Measurements from ENCODE around the gene HOXC10.

Gene HOXC10

GRCh38 chr12:53961025-53961761, 23.8 kb upstream of the HOXC10 start:
- in situ Hi-C loops (cut with MboI; ENCODE audit: low pct_unique_long_range_greater_than_20kb, low sequenced_read_pairs) = no loop called here
- DNase-seq = no peak

DNA sequence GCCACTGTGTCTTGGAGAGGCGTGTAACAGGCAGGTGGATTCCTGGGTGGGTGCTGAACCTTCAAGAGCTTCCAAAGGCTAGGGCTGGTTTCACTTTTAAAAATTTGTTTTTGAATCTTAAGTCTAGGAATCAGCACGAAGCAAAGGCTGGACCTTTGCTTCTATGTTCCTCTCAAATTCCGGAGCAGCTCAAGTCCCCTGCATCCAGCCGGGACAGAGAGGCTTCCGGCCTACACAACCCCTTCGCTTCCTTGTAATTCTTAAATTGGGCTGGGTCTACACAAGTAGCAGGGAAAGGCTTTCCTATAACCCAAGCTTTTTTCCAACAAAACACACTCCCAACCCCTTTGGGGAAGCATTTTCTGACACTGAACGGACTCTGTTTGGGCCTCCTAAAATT, 21.9 kb upstream of the HOXC10 start:
- no peak for DNase-seq
- in situ Hi-C loops (cut with MboI; ENCODE audit: low pct_unique_long_range_greater_than_20kb, low sequenced_read_pairs) = no loop called here

- in situ Hi-C loops (cut with MboI; ENCODE audit: low pct_unique_long_range_greater_than_20kb, low sequenced_read_pairs) = no loop called here
- DNase-seq = no peak
Measured at GRCh38 chr12:53963434-53964314, 21.3 kb upstream of the HOXC10 start.

- DNase-seq = no peak
Measured at GRCh38 chr12:53964315-53964713, 20.6 kb upstream of the HOXC10 start.

DNA sequence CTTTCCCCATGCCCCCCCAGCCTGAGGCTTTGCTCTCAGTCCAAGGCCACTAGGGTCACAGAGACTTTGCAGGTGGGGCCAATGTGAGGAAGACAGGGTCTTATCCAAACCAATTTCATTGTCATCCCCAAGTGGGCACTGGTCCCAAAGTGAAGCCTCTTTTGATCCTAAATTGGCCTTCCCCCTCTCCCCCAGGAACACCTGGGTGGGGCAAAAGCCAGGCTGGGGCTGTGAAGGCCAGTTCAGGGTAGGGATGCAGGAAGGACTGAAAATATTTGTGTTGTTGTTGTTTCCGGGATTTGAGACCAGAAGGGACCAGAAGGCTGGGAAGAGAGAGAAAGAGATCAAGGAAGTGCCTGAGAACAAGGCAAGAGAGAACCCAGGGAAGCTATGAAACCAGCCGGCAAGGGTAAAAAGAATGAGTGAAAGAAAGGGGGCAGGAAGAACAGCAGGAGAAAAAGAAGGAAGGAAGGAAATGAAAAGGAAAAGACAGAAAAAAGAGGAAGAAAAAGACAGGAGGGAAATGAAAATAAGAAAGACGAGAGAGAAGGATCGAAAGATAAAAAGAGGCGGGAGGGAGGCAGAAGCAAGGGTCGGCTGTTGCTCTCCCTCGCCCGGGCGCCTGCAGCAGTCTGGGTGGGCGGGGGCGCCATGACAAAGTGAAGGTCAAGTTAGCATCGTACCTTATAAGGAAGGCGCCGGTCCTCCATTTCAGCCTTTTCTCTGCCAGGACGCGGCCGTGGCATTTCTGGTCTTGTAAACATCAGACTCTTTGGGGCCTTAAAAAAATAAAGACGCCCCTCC, 19.5 kb upstream of the HOXC10 start:
- DNase-seq = no peak

More at GRCh38 chr12:53964315-53964713, 20.6 kb upstream of the HOXC10 start:
- in situ Hi-C loops (cut with MboI; ENCODE audit: low pct_unique_long_range_greater_than_20kb, low sequenced_read_pairs) = no loop called here

GRCh38 chr12:53966085-53966384, 18.9 kb upstream of the HOXC10 start:
- in situ Hi-C loops (cut with MboI; ENCODE audit: low pct_unique_long_range_greater_than_20kb, low sequenced_read_pairs) = no loop called here
- DNase-seq = no peak

More for the DNA sequence above, 19.5 kb upstream of the HOXC10 start:
- in situ Hi-C loops (cut with MboI; ENCODE audit: low pct_unique_long_range_greater_than_20kb, low sequenced_read_pairs) = no loop called here

- in situ Hi-C loops (cut with MboI; ENCODE audit: low pct_unique_long_range_greater_than_20kb, low sequenced_read_pairs) = no loop called here
- no peak for DNase-seq
Measured at GRCh38 chr12:53966385-53967133, 18.4 kb upstream of the HOXC10 start.

- in situ Hi-C loops (cut with MboI; ENCODE audit: low pct_unique_long_range_greater_than_20kb, low sequenced_read_pairs) = no loop called here
- no peak for DNase-seq
Measured at GRCh38 chr12:53967421-53967925, 17.5 kb upstream of the HOXC10 start.

DNA sequence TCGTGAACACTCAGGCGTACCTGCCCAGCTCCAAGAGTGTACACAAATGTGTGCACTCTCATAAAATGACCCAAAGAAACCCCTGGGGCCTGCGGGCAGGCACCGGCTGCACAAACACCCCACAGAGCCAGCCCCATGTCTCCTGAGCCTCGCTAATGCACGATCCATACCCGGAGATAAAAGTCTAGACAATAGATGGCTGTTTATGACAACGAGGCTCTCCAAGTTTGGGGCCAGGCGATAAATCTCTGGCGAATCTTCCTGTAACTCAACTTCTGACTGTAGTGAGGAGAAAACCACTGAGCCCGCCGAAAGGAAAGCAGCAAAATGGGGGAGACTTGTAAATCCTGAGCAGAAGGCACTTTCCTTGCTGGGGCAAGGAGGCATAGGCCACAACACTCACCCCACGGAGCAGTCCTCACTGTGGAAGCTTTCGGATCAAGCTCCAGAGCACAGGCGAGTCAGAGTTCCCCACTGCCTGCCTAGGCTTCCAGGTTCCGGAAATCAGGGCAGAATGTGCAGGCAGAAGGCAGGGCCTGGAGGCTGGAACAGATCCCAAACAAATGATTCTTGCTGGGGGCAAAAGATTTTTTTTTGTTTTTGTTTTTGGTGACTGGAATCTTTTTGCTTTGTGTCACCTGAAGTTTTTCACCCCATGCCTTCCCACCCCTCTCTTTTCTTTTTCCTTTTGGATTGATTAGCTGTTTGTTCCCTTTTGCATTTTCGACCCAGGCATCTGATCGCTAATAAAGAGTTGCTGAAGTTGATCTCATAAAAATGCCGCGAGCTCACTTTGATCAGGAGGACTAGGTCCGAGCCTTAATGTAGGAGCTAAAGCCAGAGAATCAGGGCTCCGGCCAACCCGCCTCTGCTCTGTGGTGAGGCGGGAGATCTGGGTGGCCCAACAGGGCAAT, 16.5 kb upstream of the HOXC10 start:
- no peak for DNase-seq
- in situ Hi-C loops (cut with MboI; ENCODE audit: low pct_unique_long_range_greater_than_20kb, low sequenced_read_pairs) = no loop called here

DNA sequence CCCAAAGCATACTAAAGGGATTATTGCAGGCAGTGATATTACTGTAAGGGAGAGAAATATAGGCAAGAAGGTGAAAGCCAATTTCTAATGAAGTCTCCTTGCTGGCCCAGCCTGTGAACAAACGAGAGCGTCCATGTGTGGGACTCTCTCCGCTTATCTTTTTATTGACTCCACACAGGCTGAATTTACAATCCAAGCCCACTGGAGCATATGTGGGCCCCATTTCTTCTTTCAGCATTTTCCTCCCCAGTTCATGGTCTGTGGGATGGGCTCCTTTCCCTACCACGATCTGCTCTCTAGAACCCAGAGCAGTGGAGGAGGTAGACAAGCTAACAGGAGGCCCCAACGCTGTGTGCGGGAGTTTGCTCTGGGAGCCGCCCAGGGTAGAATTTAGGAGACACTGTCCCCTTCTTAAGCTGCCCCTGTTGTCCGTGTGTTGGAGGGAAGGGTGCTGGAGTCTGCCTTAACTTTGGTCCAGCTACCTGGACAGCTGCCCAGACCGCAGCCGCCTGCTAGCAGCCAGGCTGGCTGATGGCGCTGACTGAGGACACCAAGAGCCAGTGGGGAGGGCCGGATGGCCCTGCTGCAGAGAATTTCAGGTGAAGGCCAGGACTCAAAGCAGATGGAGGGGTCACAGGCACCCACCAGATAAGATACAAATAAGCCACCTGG, 15.2 kb upstream of the HOXC10 start:
- in situ Hi-C loops (cut with MboI; ENCODE audit: low pct_unique_long_range_greater_than_20kb, low sequenced_read_pairs) = no loop called here
- no peak for DNase-seq

GRCh38 chr12:53970451-53970850, 14.5 kb upstream of the HOXC10 start:
- in situ Hi-C loops (cut with MboI; ENCODE audit: low pct_unique_long_range_greater_than_20kb, low sequenced_read_pairs) = no loop called here

GRCh38 chr12:53971129-53971528, 13.8 kb upstream of the HOXC10 start:
- no peak for DNase-seq
- in situ Hi-C loops (cut with MboI; ENCODE audit: low pct_unique_long_range_greater_than_20kb, low sequenced_read_pairs) = no loop called here

More at GRCh38 chr12:53970451-53970850, 14.5 kb upstream of the HOXC10 start:
- no peak for DNase-seq

- in situ Hi-C loops (cut with MboI; ENCODE audit: low pct_unique_long_range_greater_than_20kb, low sequenced_read_pairs) = no loop called here
Measured at GRCh38 chr12:53971686-53972085, 13.3 kb upstream of the HOXC10 start.

GRCh38 chr12:53972152-53972702, 12.7 kb upstream of the HOXC10 start:
- in situ Hi-C loops (cut with MboI; ENCODE audit: low pct_unique_long_range_greater_than_20kb, low sequenced_read_pairs) = no loop called here
- DNase-seq = no peak

More at GRCh38 chr12:53971686-53972085, 13.3 kb upstream of the HOXC10 start:
- DNase-seq = no peak

- no peak for DNase-seq
- in situ Hi-C loops (cut with MboI; ENCODE audit: low pct_unique_long_range_greater_than_20kb, low sequenced_read_pairs) = no loop called here
Measured at GRCh38 chr12:53972722-53973235, 12.2 kb upstream of the HOXC10 start, which contains the start of gene HOXC11. Gene HOXC11, plus strand, starts transcription at chr12:53973126. Its CDS starts 116 bp downstream, at chr12:53973242.

DNA sequence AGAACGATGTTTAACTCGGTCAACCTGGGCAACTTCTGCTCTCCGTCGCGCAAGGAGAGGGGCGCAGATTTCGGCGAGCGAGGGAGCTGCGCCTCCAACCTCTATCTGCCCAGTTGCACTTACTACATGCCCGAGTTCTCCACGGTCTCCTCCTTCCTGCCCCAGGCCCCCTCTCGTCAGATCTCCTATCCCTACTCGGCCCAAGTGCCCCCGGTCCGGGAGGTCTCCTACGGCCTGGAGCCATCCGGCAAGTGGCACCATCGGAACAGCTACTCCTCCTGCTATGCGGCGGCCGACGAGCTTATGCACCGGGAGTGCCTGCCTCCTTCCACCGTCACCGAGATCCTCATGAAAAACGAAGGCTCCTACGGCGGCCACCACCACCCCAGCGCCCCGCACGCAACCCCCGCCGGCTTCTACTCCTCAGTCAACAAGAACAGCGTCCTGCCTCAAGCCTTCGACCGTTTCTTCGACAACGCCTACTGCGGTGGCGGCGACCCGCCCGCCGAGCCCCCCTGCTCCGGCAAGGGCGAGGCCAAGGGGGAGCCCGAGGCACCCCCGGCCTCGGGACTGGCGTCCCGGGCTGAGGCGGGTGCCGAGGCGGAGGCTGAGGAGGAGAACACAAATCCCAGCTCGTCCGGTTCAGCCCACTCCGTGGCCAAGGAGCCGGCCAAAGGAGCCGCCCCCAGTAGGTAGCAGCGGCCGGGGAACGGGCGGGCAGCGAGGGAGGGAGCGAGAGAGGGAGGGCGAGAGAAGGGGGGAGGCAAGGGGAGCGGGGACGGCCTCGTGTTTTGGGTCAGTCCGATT, 11.5 kb upstream of the HOXC10 start:
- DNase-seq = no peak
- in situ Hi-C loops (cut with MboI; ENCODE audit: low pct_unique_long_range_greater_than_20kb, low sequenced_read_pairs) = no loop called here
